Natural killer cell (primary cell): ENCODE results near the gene CHD2. TPM values are rescaled to one million over a fixed set of nuclear protein-coding genes. Genes with fewer than 3 reads are reported as not detected.

Source experiments
- ATAC-seq, 3 donors: fragments of 150-1000 bp in 2 of 3; fragments of 200-7000 bp in 1 of 3; cut with Tn5 transposase; 1 replicate in 1 of 3; 2 replicates in 2 of 3; pipeline ENCODE4 v1.10.0; 2021; ENCODE audit warnings: mild to moderate bottlenecking in 2 of 3, moderate library complexity in 2 of 3
- DNase-seq, 2 donors: peaks; one replicate each; pipeline versions ENCODE4 v3.0.0 to v3.0.0-alpha.2; 2013 to 2021; ENCODE audit warnings: mixed read lengths in 1 of 2
- H3K27ac ChIP-seq: one replicate; pipeline ENCODE4 v1.5.1; 2013; ENCODE audit warnings: mild to moderate bottlenecking, low read length
- H3K27me3 ChIP-seq: one replicate; pipeline ENCODE4 v1.6.1; 2013; ENCODE audit warnings: low read length; ENCODE audit not compliant: control insufficient read depth, insufficient read depth
- H3K36me3 ChIP-seq: one replicate; pipeline ENCODE4 v1.6.1; 2013; ENCODE audit warnings: low read length; ENCODE audit not compliant: control insufficient read depth, insufficient read depth
- H3K4me1 ChIP-seq: one replicate; pipeline ENCODE4 v1.6.1; 2013; ENCODE audit warnings: low read length; ENCODE audit not compliant: control insufficient read depth, insufficient read depth
- H3K4me3 ChIP-seq: one replicate; pipeline ENCODE4 v1.5.1; 2013; ENCODE audit warnings: low read length
- H3K9me3 ChIP-seq: one replicate; pipeline ENCODE4 v1.6.1; 2013; ENCODE audit warnings: low read length; ENCODE audit not compliant: control insufficient read depth, insufficient read depth
- H3K27ac Mint-ChIP-seq, 2 donors: one replicate each; pipeline ENCODE4 v1.8.0; 2022; ENCODE audit warnings: mild to moderate bottlenecking in 2 of 2, mixed read lengths in 2 of 2, moderate library complexity in 1 of 2
- H3K27me3 Mint-ChIP-seq, 2 donors: one replicate each; pipeline ENCODE4 v1.8.0; 2022; ENCODE audit warnings: low read depth in 2 of 2, mixed read lengths in 2 of 2
- H3K36me3 Mint-ChIP-seq: one replicate; pipeline ENCODE4 v1.8.0; 2022; ENCODE audit warnings: mixed read lengths
- H3K4me1 Mint-ChIP-seq, 2 donors: one replicate each; pipeline ENCODE4 v1.8.0; 2022; ENCODE audit warnings: mixed read lengths in 2 of 2
- H3K4me3 Mint-ChIP-seq: one replicate; pipeline ENCODE4 v1.8.0; 2022; ENCODE audit warnings: mild to moderate bottlenecking, moderate library complexity, mixed read lengths
- H3K9me3 Mint-ChIP-seq, 2 donors: one replicate each; pipeline ENCODE4 v1.8.0; 2022; ENCODE audit warnings: mixed read lengths in 2 of 2
- WGBS: methylation state at CpG from one replicate; pipeline ENCODE4 v1.1.7; 2013; ENCODE audit warnings: missing lambda C conversion rate; ENCODE audit not compliant: insufficient coverage; 5-methylcytosine and 5-hydroxymethylcytosine counted together
- intact Hi-C: fragments of 100-400 bp; cut with micrococcal nuclease; formaldehyde crosslinking; loops from one replicate; pipeline ENCODE4 v1.14.2; 2022
- total RNA-seq, 4 donors: library from RNA; stranded (reverse); fragments of 120-200 nt in 1 of 4; gene quantifications; one replicate each; pipeline versions ENCODE4 v1.2.3 to v1.2.4, GENCODE V29; 2013 to 2022
- TF ChIP-seq, protein P1 (sequence below): fragments of 200-600 bp; IDR thresholded peaks from one replicate; pipeline ENCODE4 v1.8.0; 2022; ENCODE audit warnings: antibody characterized with exemption

The CHD2 gene
- total RNA-seq, 3 donors from 2014 or later (not counting 1 experiment from before 2014, with no cell fraction given), result 418 to 449 (median 441) TPM

DNA sequence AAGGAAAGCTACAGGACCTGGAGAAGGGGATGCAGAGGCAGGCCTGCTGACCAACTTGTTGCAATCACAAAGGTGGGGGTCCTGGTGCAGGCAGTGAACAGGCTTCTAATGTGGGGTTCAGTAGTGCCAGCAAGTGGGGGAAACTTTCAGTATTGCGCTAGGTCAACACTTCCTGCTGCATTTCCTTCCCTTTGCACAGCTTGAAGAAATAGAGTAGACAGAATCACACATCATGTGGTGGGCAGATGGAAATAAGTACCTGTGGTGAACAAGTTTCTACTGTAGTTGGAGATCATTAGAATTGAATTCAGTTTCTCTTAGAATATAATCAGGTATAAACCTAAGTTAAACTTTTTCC is 125.5 kb downstream of the CHD2 start:
- Histone ChIP-seq H3K27me3 (no peaks in the 10 kb centered on the region), H3K9me3 (no peaks in the 10 kb centered on the region), H3K4me1 (peaks cover 32% of the 10 kb centered on the region), H3K27ac (no peak overlapping the region), H3K36me3 (peaks cover 60% of the 10 kb centered on the region), H3K4me3 (no peak overlapping the region)
- WGBS, result 9% methylated on average over 1 of the region's 1 CpG
- no peaks in the 10 kb centered on the region for H3K27me3 Mint-ChIP-seq
- DNase-seq (peak in 1 of 2 donors; percentile 27), ATAC-seq (peak; percentile 29 to 72 (median 64))
- peak overlapping the region; percentile 55 for H3K4me3 Mint-ChIP-seq
- H3K36me3 Mint-ChIP-seq, result peaks cover 33% of the 10 kb centered on the region
- peak overlapping the region; percentile 60 to 86 for H3K27ac Mint-ChIP-seq
- no peaks in the 10 kb centered on the region for H3K9me3 Mint-ChIP-seq
- intact Hi-C loops, result no loop called here
- TF ChIP-seq, protein P1, sequence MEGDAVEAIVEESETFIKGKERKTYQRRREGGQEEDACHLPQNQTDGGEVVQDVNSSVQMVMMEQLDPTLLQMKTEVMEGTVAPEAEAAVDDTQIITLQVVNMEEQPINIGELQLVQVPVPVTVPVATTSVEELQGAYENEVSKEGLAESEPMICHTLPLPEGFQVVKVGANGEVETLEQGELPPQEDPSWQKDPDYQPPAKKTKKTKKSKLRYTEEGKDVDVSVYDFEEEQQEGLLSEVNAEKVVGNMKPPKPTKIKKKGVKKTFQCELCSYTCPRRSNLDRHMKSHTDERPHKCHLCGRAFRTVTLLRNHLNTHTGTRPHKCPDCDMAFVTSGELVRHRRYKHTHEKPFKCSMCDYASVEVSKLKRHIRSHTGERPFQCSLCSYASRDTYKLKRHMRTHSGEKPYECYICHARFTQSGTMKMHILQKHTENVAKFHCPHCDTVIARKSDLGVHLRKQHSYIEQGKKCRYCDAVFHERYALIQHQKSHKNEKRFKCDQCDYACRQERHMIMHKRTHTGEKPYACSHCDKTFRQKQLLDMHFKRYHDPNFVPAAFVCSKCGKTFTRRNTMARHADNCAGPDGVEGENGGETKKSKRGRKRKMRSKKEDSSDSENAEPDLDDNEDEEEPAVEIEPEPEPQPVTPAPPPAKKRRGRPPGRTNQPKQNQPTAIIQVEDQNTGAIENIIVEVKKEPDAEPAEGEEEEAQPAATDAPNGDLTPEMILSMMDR, result no peak
- peaks cover 61 to 74% of the 10 kb centered on the region in 2 donors for H3K4me1 Mint-ChIP-seq

DNA sequence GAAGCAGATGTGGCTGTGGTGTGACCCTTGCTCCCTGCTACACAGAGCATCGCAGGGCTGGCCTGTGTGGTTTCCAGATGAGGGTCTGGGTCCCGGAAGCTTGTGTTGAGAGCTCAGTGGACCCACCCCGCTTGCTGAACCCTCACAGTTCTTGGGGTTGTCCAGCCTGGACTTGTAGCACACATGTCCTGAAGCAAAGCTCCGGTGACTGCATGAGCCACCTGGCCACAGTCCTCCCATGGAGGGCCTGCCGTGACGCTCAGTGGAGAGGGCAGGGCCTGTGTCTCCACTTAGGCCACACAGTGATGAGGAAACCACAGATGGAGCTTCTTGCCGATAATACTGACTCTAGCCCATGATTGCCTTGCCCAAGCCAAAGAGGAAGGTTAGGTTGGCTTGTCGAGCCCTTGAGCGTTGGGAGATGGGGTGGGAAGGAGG is 126.3 kb downstream of the CHD2 start:
- ATAC-seq (no peak), DNase-seq (no peak)
- H3K27me3 Mint-ChIP-seq, result no peaks in the 10 kb centered on the region
- H3K4me1 Mint-ChIP-seq, result peaks cover 57 to 77% of the 10 kb centered on the region in 2 donors
- 75% methylated on average over 9 of the region's 9 CpGs for WGBS
- TF ChIP-seq, protein P1, result no peak
- H3K4me1 ChIP-seq, result peaks cover 36% of the 10 kb centered on the region
- peak overlapping the region; percentile 31 for H3K4me3 Mint-ChIP-seq
- H3K27me3 ChIP-seq, result no peaks in the 10 kb centered on the region
- H3K4me3 ChIP-seq, result no peak overlapping the region
- H3K36me3 ChIP-seq, result peaks cover 52% of the 10 kb centered on the region
- no peaks in the 10 kb centered on the region for H3K9me3 Mint-ChIP-seq
- peak overlapping the region; percentile 60 to 86 for H3K27ac Mint-ChIP-seq
- intact Hi-C loops, result no loop called here
- H3K9me3 ChIP-seq, result no peaks in the 10 kb centered on the region
- no peak overlapping the region for H3K27ac ChIP-seq
- peaks cover 28% of the 10 kb centered on the region for H3K36me3 Mint-ChIP-seq

DNA sequence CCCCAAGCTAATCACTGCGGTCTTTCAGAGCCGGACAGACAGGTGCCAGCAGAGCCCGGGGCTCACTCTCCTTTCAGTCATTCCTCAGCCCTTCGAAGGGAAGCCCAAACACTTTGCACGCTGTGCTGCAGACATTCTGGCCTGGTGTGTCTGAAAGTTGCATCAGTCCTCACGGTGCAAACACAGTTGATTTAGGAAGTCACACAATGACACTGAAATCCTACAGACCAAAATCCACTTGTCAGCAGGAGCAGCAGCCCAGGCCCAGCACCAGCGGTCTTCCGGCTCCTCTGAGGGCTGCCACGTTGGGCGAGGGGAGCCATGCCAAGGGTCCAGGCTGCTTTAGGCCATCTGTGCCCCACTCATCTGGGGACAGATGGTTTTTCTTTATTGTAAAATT is 127.3 kb downstream of the CHD2 start:
- Histone ChIP-seq H3K9me3 (no peaks in the 10 kb centered on the region), H3K27me3 (no peaks in the 10 kb centered on the region), H3K36me3 (peaks cover 42% of the 10 kb centered on the region), H3K4me3 (no peak overlapping the region), H3K4me1 (peaks cover 36% of the 10 kb centered on the region), H3K27ac (no peak overlapping the region)
- TF ChIP-seq, protein P1, result no peak
- Mint-ChIP-seq H3K36me3 (peaks cover 21% of the 10 kb centered on the region), H3K27me3 (no peaks in the 10 kb centered on the region), H3K9me3 (no peaks in the 10 kb centered on the region), H3K27ac (peak overlapping the region; percentile 60 to 86), H3K4me1 (peaks cover 50 to 68% of the 10 kb centered on the region in 2 donors), H3K4me3 (no peak overlapping the region)
- DNase-seq (no peak), ATAC-seq (no peak)
- intact Hi-C loops, result no loop called here
- 92% methylated on average over 10 of the region's 10 CpGs for WGBS

DNA sequence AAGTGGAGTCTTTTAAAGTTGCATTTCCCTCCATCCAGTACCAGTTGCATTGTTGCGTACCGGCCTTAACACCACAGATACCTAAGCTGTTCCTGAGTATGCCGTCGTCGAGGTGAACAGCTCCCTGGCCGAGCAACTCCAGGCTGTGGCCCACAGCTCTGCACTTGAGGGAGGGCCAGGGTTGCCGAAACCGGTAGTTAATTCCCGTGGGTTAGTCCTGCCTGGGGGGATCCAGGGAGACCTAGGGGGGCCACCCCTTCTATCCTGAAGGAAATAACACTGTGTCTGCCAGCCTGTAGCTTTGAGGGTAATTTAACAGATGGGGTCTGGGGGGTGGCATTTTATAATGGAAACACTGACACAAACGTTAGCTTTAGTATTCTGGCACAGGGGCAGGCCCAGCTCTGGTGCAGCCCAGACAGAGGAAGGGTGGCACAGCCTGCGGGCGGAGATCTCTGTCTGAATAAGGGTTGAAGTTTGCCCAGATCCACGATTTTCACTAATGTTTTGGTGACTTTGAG is 128.0 kb downstream of the CHD2 start:
- Histone ChIP-seq H3K4me3 (no peak overlapping the region), H3K9me3 (no peaks in the 10 kb centered on the region), H3K4me1 (peaks cover 36% of the 10 kb centered on the region), H3K27ac (no peak overlapping the region), H3K36me3 (peaks cover 37% of the 10 kb centered on the region), H3K27me3 (no peaks in the 10 kb centered on the region)
- peaks cover 42 to 61% of the 10 kb centered on the region in 2 donors for H3K4me1 Mint-ChIP-seq
- peaks cover 14% of the 10 kb centered on the region for H3K36me3 Mint-ChIP-seq
- no peaks in the 10 kb centered on the region for H3K9me3 Mint-ChIP-seq
- TF ChIP-seq, protein P1, result no peak
- whole genome bisulfite sequencing, result 90% methylated on average over 13 of the region's 13 CpGs
- no peak overlapping the region for H3K4me3 Mint-ChIP-seq
- H3K27ac Mint-ChIP-seq, result peak overlapping the region; percentile 51 to 86
- no peaks in the 10 kb centered on the region for H3K27me3 Mint-ChIP-seq
- intact Hi-C loops, result no loop called here
- DNase-seq (no peak), ATAC-seq (no peak)
